ENCODE data around the gene FRAS1. TPM values are rescaled to one million over a fixed set of nuclear protein-coding genes. Genes with fewer than 3 reads are reported as not detected.

The FRAS1 gene
- total and polyA plus RNA-seq, 5 experiments from 2014 or later: 0.02 to 0.06 TPM; not detected in 3

- no peak overlapping the region for H3K27ac Mint-ChIP-seq
- no peak for ATAC-seq
Measured at GRCh38 chr4:78138252-78138651, 81.1 kb downstream of the FRAS1 start.

DNA sequence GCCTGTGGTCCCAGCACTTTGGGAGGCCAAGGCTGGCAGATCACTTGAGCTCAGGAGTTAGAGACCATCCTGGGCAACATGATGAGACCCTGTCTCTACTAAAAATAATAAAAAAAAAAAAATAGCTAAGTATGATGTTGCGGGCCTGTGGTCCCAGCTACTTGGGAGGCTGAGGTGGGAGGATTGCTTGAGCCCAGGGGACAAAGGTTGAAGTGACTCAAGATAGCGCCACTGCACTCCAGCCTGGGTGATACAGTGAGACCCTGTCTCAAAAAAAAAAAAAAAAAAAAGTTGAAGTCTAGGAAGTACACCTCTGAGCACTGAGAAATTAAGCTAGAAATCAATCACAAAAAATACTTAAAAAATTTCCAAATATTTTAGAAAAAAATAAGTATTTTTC, 86.5 kb downstream of the FRAS1 start:
- H3K36me3 Mint-ChIP-seq: peaks cover 0 to 5% (median 0%) of the 10 kb centered on the region in 3 donors
- DNase-seq (no peak), ATAC-seq (no peak)
- POLR2A ChIA-PET: no interaction called here
- no peaks in the 10 kb centered on the region for H3K4me1 Mint-ChIP-seq
- H3K4me3 Mint-ChIP-seq: no peak overlapping the region
- H3K9me3 Mint-ChIP-seq: peaks cover 0 to 13% (median 6%) of the 10 kb centered on the region in 9 donors
- H3K27me3 Mint-ChIP-seq: peaks cover 0 to 27% (median 7%) of the 10 kb centered on the region in 5 donors
- H3K27ac Mint-ChIP-seq: no peak overlapping the region

More at GRCh38 chr4:78138252-78138651, 81.1 kb downstream of the FRAS1 start:
- DNase-seq: no peak
- Mint-ChIP-seq H3K4me1 (no peaks in the 10 kb centered on the region), H3K36me3 (peaks cover 0 to 5% (median 0%) of the 10 kb centered on the region in 3 donors), H3K9me3 (peaks cover 0 to 13% (median 6%) of the 10 kb centered on the region in 9 donors), H3K4me3 (no peak overlapping the region), H3K27me3 (peaks cover 0 to 11% (median 9%) of the 10 kb centered on the region in 5 donors)
- POLR2A ChIA-PET: no interaction called here

DNA sequence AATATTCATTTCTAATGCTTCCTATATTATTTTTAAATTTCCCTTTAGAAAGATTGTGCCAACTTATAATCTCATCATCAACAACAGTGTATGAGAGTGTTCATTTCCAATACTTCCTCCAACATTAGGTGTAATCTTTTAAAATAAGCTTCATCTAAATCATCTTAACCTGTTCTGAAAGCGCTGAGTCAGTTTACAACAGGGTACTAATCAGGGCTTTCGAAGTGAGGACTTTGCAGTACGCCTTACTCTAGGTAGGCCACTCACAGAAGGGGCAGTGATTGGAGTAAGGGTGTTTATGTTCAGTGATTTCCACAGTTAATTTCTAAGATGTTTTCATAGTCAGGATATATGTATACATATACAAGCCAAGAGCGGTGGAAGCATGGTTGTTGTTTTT, 87.9 kb downstream of the FRAS1 start:
- Mint-ChIP-seq H3K4me1 (no peaks in the 10 kb centered on the region), H3K27me3 (peaks cover 0 to 27% (median 5%) of the 10 kb centered on the region in 5 donors), H3K36me3 (peaks cover 0 to 5% (median 0%) of the 10 kb centered on the region in 3 donors), H3K27ac (no peak overlapping the region), H3K9me3 (peaks cover 0 to 13% (median 6%) of the 10 kb centered on the region in 9 donors), H3K4me3 (no peak overlapping the region)
- POLR2A ChIA-PET: no interaction called here
- no peak for DNase-seq
- no peak for ATAC-seq

- Mint-ChIP-seq H3K36me3 (peaks cover 0 to 5% (median 0%) of the 10 kb centered on the region in 3 donors), H3K4me3 (no peak overlapping the region), H3K4me1 (no peaks in the 10 kb centered on the region), H3K27me3 (peaks cover 0 to 27% (median 5%) of the 10 kb centered on the region in 5 donors), H3K9me3 (peaks cover 0 to 13% (median 6%) of the 10 kb centered on the region in 9 donors), H3K27ac (no peak overlapping the region)
- ATAC-seq (no peak), DNase-seq (no peak)
- POLR2A ChIA-PET: no interaction called here
Measured at GRCh38 chr4:78145622-78146021, 88.5 kb downstream of the FRAS1 start.

DNA sequence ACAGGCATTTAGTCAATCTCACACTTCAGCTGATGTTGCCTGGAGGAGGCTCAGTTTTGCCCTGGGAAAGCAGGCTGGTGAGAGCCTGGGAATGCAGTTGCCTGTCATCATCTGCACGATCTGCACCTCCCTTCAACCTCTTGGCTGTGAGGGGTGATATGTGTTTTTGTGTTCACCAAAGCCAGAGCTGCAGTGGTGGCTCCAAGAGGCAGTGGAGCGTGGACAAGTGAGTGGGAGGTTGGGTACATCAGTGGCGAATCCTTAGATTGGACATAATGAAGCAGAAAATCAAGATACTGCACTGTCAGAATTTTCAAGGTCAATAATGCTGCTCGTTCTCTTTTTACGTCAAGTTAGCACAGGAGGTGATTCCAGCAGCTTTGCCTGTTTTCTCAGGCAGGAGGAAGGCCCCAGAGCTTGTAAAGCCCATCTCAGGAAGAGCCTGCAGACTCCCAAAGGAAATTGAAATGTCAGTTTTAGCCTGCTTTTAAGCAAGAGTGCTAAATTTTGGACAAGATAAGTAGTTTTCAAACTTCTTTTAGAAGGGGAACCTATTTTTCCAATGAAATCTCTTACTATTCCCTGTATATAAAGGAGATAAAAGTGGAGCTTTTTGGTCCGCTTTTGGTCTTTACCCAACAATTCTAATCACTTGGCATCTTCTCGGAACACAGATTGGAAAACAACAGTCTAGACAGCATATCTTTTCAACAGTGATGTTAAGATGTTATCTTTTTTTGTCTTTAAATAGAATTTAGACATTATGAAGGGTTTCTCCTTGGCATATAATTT, 92.8 kb downstream of the FRAS1 start:
- DNase-seq (no peak), ATAC-seq (no peak)
- no peaks in the 10 kb centered on the region for H3K36me3 Mint-ChIP-seq
- no peaks in the 10 kb centered on the region for H3K4me1 Mint-ChIP-seq
- H3K4me3 Mint-ChIP-seq: no peak overlapping the region
- peaks cover 0 to 18% (median 5%) of the 10 kb centered on the region in 5 donors for H3K27me3 Mint-ChIP-seq
- POLR2A ChIA-PET: no interaction called here
- no peak overlapping the region for H3K27ac Mint-ChIP-seq
- H3K9me3 Mint-ChIP-seq: no peaks in the 10 kb centered on the region

DNA sequence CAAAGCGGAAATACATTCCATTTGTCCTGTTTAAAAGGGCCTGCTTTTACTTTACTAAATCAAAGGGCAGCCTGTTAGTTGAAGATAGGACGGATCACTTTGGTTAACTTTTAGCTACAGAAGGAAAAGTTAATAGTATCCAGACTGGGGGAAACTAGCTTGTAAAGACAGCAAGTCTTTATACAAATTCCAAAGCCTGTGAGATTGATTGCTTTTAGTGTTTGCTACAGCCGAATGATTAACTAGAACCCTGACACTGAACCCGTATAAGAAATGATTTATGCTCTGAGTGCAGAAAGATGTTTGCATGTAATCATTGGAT, 93.4 kb downstream of the FRAS1 start:
- no peak overlapping the region for H3K4me3 Mint-ChIP-seq
- POLR2A ChIA-PET: no interaction called here

GRCh38 chr4:78152795-78153194, 95.7 kb downstream of the FRAS1 start:
- H3K4me3 Mint-ChIP-seq: no peak overlapping the region

More for the DNA sequence above, 93.4 kb downstream of the FRAS1 start:
- Mint-ChIP-seq H3K27ac (no peak overlapping the region), H3K9me3 (no peaks in the 10 kb centered on the region), H3K27me3 (peaks cover 0 to 21% (median 5%) of the 10 kb centered on the region in 5 donors), H3K4me1 (no peaks in the 10 kb centered on the region), H3K36me3 (no peaks in the 10 kb centered on the region)
- no peak for ATAC-seq
- DNase-seq: no peak

DNA sequence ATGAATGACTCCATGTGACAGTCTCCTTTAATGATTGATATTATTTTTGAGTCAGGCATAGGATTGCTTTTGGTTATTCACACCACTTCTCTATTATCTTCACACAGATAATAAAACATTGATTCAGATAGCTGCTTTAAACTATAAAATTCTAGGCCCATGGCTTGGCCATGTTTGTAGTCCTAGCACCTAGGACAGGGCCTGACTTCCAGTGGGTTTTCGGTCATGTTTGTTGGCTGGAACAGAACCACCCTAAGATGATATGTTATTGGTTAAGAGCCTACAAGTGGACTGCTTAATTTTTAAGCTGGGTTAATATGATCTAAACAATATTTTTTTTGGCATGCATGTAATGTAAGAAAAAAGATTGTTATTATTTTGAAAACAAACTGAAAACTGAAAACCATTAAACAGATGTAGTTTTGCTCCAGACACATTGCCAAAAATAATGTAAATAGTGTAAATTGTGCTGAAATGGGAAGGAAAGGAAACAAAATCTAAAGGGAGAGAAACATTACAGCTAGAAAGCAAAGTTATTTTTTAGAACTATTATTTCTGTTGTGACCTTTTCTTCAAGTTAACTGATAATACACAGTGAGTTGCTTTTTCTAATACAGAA, 98.0 kb downstream of the FRAS1 start:
- peaks cover 0 to 8% (median 0%) of the 10 kb centered on the region in 9 donors for H3K9me3 Mint-ChIP-seq
- H3K36me3 Mint-ChIP-seq: no peaks in the 10 kb centered on the region
- H3K4me3 Mint-ChIP-seq: no peak overlapping the region
- DNase-seq (no peak), ATAC-seq (no peak)
- H3K27ac Mint-ChIP-seq: no peak overlapping the region
- peaks cover 12 to 38% (median 18%) of the 10 kb centered on the region in 5 donors for H3K27me3 Mint-ChIP-seq
- H3K4me1 Mint-ChIP-seq: no peaks in the 10 kb centered on the region
- POLR2A ChIA-PET: no interaction called here

More at GRCh38 chr4:78152795-78153194, 95.7 kb downstream of the FRAS1 start:
- H3K4me1 Mint-ChIP-seq: no peaks in the 10 kb centered on the region
- POLR2A ChIA-PET: no interaction called here
- no peak for ATAC-seq
- no peaks in the 10 kb centered on the region for H3K36me3 Mint-ChIP-seq
- no peak overlapping the region for H3K27ac Mint-ChIP-seq
- H3K9me3 Mint-ChIP-seq: no peaks in the 10 kb centered on the region
- DNase-seq: no peak
- peaks cover 0 to 21% (median 7%) of the 10 kb centered on the region in 5 donors for H3K27me3 Mint-ChIP-seq

- ATAC-seq (no peak), DNase-seq (no peak)
- Mint-ChIP-seq H3K9me3 (peaks cover 0 to 8% (median 0%) of the 10 kb centered on the region in 9 donors), H3K27ac (no peak overlapping the region), H3K27me3 (peaks cover 13 to 41% (median 20%) of the 10 kb centered on the region in 5 donors), H3K36me3 (no peaks in the 10 kb centered on the region), H3K4me3 (no peak overlapping the region), H3K4me1 (no peaks in the 10 kb centered on the region)
- POLR2A ChIA-PET: no interaction called here
Measured at GRCh38 chr4:78155616-78156105, 98.5 kb downstream of the FRAS1 start.

- H3K4me3 Mint-ChIP-seq: no peak overlapping the region
Measured at GRCh38 chr4:78156520-78156919, 99.4 kb downstream of the FRAS1 start.

DNA sequence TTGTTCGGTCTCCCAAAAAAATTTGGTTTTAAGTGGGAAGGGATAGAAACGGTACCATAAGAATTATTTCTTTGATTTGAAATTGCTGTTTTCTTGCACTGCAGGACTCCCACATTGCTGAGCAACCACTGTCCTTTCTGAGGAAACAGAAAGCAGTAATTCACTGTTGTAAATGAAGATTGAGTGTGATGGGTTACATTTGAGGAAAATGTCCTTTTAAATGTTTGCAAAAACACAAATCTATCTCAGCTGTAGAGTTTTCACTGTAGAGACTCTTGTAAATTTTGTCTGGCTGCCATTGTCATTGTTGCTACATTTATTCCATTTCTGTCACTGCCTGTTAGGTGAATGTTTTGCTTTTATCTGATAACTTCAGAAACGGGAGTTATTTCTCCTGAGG, 105.2 kb downstream of the FRAS1 start:
- Mint-ChIP-seq H3K27ac (no peak overlapping the region), H3K36me3 (no peaks in the 10 kb centered on the region), H3K4me1 (peaks cover 0 to 6% (median 0%) of the 10 kb centered on the region in 4 donors), H3K27me3 (peaks cover 15 to 22% (median 17%) of the 10 kb centered on the region in 5 donors), H3K4me3 (no peak overlapping the region), H3K9me3 (peaks cover 0 to 8% (median 0%) of the 10 kb centered on the region in 9 donors)
- POLR2A ChIA-PET: no interaction called here
- DNase-seq: no peak
- ATAC-seq: no peak

More at GRCh38 chr4:78156520-78156919, 99.4 kb downstream of the FRAS1 start:
- Mint-ChIP-seq H3K36me3 (no peaks in the 10 kb centered on the region), H3K4me1 (no peaks in the 10 kb centered on the region), H3K27ac (no peak overlapping the region), H3K27me3 (peaks cover 13 to 41% (median 21%) of the 10 kb centered on the region in 5 donors), H3K9me3 (peaks cover 0 to 8% (median 0%) of the 10 kb centered on the region in 9 donors)
- DNase-seq: no peak
- POLR2A ChIA-PET: no interaction called here
- no peak for ATAC-seq

DNA sequence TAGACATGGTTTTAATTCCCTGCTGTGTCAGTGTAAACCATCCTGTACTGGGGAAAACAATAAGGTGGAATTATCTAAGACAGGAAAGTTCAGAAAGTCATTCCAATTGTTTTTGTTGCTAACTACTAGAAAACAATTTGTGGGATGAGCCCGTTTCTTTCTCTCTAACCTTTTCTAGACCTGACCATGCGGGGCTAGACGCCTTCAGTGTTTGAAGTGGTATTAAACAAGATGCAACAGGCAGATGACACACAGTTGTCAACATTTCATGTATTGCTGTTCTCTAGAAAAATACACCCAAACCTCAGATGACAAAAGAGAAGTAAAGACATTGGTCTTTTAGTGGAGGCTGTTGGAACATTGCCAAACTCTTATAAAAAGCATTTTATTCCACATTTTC, 105.7 kb downstream of the FRAS1 start:
- Mint-ChIP-seq H3K36me3 (no peaks in the 10 kb centered on the region), H3K4me1 (peaks cover 0 to 6% (median 0%) of the 10 kb centered on the region in 4 donors), H3K27me3 (peaks cover 13 to 22% (median 16%) of the 10 kb centered on the region in 5 donors), H3K27ac (no peak overlapping the region), H3K9me3 (peaks cover 0 to 8% (median 0%) of the 10 kb centered on the region in 9 donors), H3K4me3 (no peak overlapping the region)
- no peak for DNase-seq
- POLR2A ChIA-PET: no interaction called here
- ATAC-seq: no peak

DNA sequence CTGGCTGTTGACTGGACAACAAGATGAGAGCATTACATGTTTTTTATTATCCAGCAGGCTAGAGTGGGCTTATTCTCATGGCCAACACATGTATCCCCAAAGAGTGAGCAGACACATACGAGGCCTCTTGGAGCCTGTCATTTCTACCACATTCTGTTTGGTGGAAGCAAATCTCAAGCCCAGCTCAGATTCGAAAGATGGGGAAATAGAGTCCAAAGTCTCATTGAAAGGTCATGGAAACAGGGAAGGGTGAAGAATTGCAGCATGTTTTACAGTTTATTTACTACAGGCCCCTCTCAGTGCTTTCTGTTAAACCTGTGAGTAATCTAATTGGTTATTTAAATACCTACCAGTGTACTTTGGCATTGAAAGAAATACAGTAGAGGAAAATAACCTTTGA, 108.6 kb downstream of the FRAS1 start:
- H3K27ac Mint-ChIP-seq: no peak overlapping the region
- DNase-seq: no peak
- no peaks in the 10 kb centered on the region for H3K9me3 Mint-ChIP-seq
- no peak for ATAC-seq
- H3K36me3 Mint-ChIP-seq: no peaks in the 10 kb centered on the region
- no peak overlapping the region for H3K4me3 Mint-ChIP-seq
- POLR2A ChIA-PET: no interaction called here
- H3K27me3 Mint-ChIP-seq: peaks cover 0 to 8% (median 5%) of the 10 kb centered on the region in 5 donors
- peaks cover 0 to 6% (median 0%) of the 10 kb centered on the region in 4 donors for H3K4me1 Mint-ChIP-seq

Data from naive thymus-derived CD8-positive, alpha-beta T cell (primary cell).